GM12878 (cell line): ENCODE results near the gene PPARA. TPM values are rescaled to one million over a fixed set of nuclear protein-coding genes. Genes with fewer than 3 reads are reported as not detected.
A peak's percentile ranks its signal among the peaks of the same experiment; 100 is the strongest.
"Not testable (repeated sequence)": the region's sequence is repeated elsewhere in the genome, so short reads cannot be mapped to it uniquely, and the experiment has no call there.

Experiments
- ATAC-seq: fragments of 200-7000 bp; cut with Tn5 transposase; 3 replicates; pipeline ENCODE4 v1.9.1; 2020; ENCODE audit warnings: mild to moderate bottlenecking, moderate library complexity
- BruUV-seq: library from RNA; stranded (reverse); fragments of 400-500 nt; replicated peaks from 2 replicates; lab custom pipeline; 2021; lab: Mats Ljungman, UMichigan
- CTCF ChIA-PET: fragments of 300-600 bp; sonication (Branson Sonifier 250); formaldehyde crosslinking; extraction: SDS; loops from one replicate; lab custom pipeline; 2021; ENCODE audit warnings: inconsistent platforms; lab: Yijun Ruan, JAX
- POLR2A ChIA-PET: fragments of 350-600 bp; formaldehyde crosslinking; extraction: SDS; loops from one replicate; lab custom pipeline; 2021; ENCODE audit warnings: inconsistent platforms; lab: Charles Lee
- RAD21 ChIA-PET: fragments of 300-600 bp; sonication (Branson Sonifier 250); formaldehyde crosslinking; loops from one replicate; lab custom pipeline; 2023; ENCODE audit warnings: antibody characterized with exemption; ENCODE audit not compliant: unreplicated experiment; lab: Charles Lee
- SMC1A ChIA-PET: fragments of 300-600 bp; sonication (Branson Sonifier 250); formaldehyde crosslinking; loops from one replicate; lab custom pipeline; 2023; ENCODE audit not compliant: unreplicated experiment, uncharacterized antibody; lab: Charles Lee
- DNase-seq: peaks from one replicate; pipeline ENCODE4 v3.0.0-alpha.2; 2011; ENCODE audit warnings: low read depth, low spot score
- FAIRE-seq: peaks from 3 replicates; lab custom pipeline; 2011; peaks lifted over from hg19 to GRCh38; lab: Jason Lieb, UNC
- H2AFZ ChIP-seq: 2 replicates; pipeline ENCODE4 v1.6.0; 2011; ENCODE audit warnings: low read depth, low read length, control low read depth; ENCODE audit not compliant: control insufficient read depth
- H3K27ac ChIP-seq: 2 replicates; pipeline ENCODE4 v1.5.1; 2011; ENCODE audit warnings: control low read depth; ENCODE audit not compliant: control insufficient read depth, insufficient read depth
- H3K27me3 ChIP-seq, 2 experiments: replicated peaks in 1 of 2; 2 replicates each; pipeline versions ENCODE4 v1.6.0 to v1.6.1; 2011; ENCODE audit warnings: low read length in 1 of 2; ENCODE audit not compliant: control insufficient read depth in 2 of 2, insufficient read depth in 2 of 2
- H3K36me3 ChIP-seq, 2 experiments: 2 replicates each; pipeline ENCODE4 v1.5.1; 2011; ENCODE audit warnings: low read length in 1 of 2; ENCODE audit not compliant: control insufficient read depth in 2 of 2, insufficient read depth in 2 of 2
- H3K4me1 ChIP-seq: 2 replicates; pipeline ENCODE4 v1.6.1; 2011; ENCODE audit warnings: mild to moderate bottlenecking, low read length, moderate library complexity, mixed read lengths; ENCODE audit not compliant: control insufficient read depth, insufficient read depth
- H3K4me2 ChIP-seq: 2 replicates; pipeline ENCODE4 v1.6.0; 2011; ENCODE audit warnings: control low read depth; ENCODE audit not compliant: control insufficient read depth, insufficient read depth
- H3K4me3 ChIP-seq: fragments of 200-600 bp; sonication (generic); 2 replicates; pipeline ENCODE4 v1.5.1; 2016
- H3K79me2 ChIP-seq: 2 replicates; pipeline ENCODE4 v1.6.0; 2011; ENCODE audit warnings: low read length; ENCODE audit not compliant: control insufficient read depth, insufficient read depth
- H3K9ac ChIP-seq: 2 replicates; pipeline ENCODE4 v1.8.0; 2011; ENCODE audit warnings: low read length, control low read depth, mixed read lengths; ENCODE audit not compliant: control insufficient read depth, insufficient read depth
- H3K9me3 ChIP-seq: replicated peaks from 3 replicates; pipeline ENCODE4 v1.5.1; 2011; ENCODE audit warnings: mild to moderate bottlenecking, low read length; ENCODE audit not compliant: control insufficient read depth, insufficient read depth
- H4K20me1 ChIP-seq: 2 replicates; pipeline ENCODE4 v1.6.0; 2011; ENCODE audit not compliant: control insufficient read depth, insufficient read depth
- CTCF ChIP-seq, 3 experiments: IDR thresholded peaks in 2 of 3; conservative IDR thresholded peaks in 1 of 3; 2 replicates each; pipeline ENCODE4 v1.5.1; 2011; ENCODE audit warnings: low read depth in 3 of 3, low read length in 3 of 3, mild to moderate bottlenecking in 3 of 3, control low read depth in 2 of 3, moderate library complexity in 2 of 3, inconsistent platforms in 1 of 3, mixed read lengths in 1 of 3; ENCODE audit not compliant: control insufficient read depth in 2 of 3, insufficient read depth in 1 of 3; ENCODE audit errors: extremely low read depth in 1 of 3
- RB1 ChIP-seq: fragments of 450-650 bp; formaldehyde crosslinking; IDR thresholded peaks from 2 replicates; pipeline ENCODE4 v1.6.1; 2017; ENCODE audit warnings: mild to moderate bottlenecking, borderline replicate concordance
- ZBTB33 ChIP-seq: fragments of 450-650 bp; IDR thresholded peaks from 2 replicates; pipeline ENCODE4 v1.6.1; 2017; ENCODE audit warnings: mild to moderate bottlenecking
- WGBS: methylation state at CpG from one replicate; pipeline ENCODE4 v1.1.6; 2016; ENCODE audit warnings: low lambda C conversion rate; ENCODE audit not compliant: insufficient replicate concordance, insufficient coverage; ENCODE audit errors: missing lambda C conversion rate; 5-methylcytosine and 5-hydroxymethylcytosine counted together
- in situ Hi-C: fragments of 300-500 bp; cut with MboI; formaldehyde crosslinking; loops from 9 replicates; pipeline ENCODE4 v1.14.3; 2018; ENCODE audit warnings: mixed read lengths
- intact Hi-C: fragments of 100-400 bp; cut with micrococcal nuclease; formaldehyde crosslinking; loops from one replicate; pipeline ENCODE4 v1.14.2; 2022; ENCODE audit not compliant: unreplicated experiment
- polyA plus RNA-seq, 11 experiments: library from polyadenylated mRNA; depleted of rRNA in 4 of 11; unstranded in 6 of 11; stranded (reverse) in 5 of 11; fragments of >200 nt; fragmentation: Nextera tagmentation in 4 of 11; fragmentation: Illumina TruSeq in 1 of 11; extraction: Ambion mirVana in 4 of 11; extraction: Trizol in 1 of 11; gene quantifications; 1 replicate in 1 of 11; 2 replicates in 10 of 11; pipeline versions ENCODE4 v1.2.1 to v1.2.3, GENCODE V29; 2011 to 2016; ENCODE audit warnings: inconsistent platforms in 2 of 11, missing spikeins in 2 of 11, low read depth in 1 of 11
- total RNA-seq, 4 experiments: library from RNA; depleted of rRNA in 3 of 4; stranded (reverse); fragments of >200 nt in 3 of 4; fragmentation: Illumina TruSeq in 1 of 4; extraction: Trizol in 1 of 4; gene quantifications; 2 replicates each; pipeline versions ENCODE4 v1.2.1 to v1.2.3, GENCODE V29; 2013 to 2021

The PPARA gene
- total and polyA plus RNA-seq, 10 of the 15 experiments (the other 5 are each of a cell fraction or from before 2014, with no cell fraction given) = 0.72 to 10.4 (median 4.6) TPM

GRCh38 chr22:46131151-46131587 lies 19.2 kb upstream of the PPARA start:
- no peak overlapping the region for H3K4me3 ChIP-seq
- ChIA-PET SMC1A (no interaction called here), POLR2A (no interaction called here), RAD21 (no interaction called here), CTCF (no interaction called here)
- no peak for DNase-seq
- H4K20me1 ChIP-seq = no peaks in the 10 kb centered on the region
- H3K9me3 ChIP-seq = no peaks in the 10 kb centered on the region
- H3K4me2 ChIP-seq = no peak overlapping the region
- no peak overlapping the region for H3K27ac ChIP-seq
- no peaks in the 10 kb centered on the region for H3K79me2 ChIP-seq
- ATAC-seq = no peak
- intact Hi-C loops (no loop called here), in situ Hi-C loops (no loop called here)
- FAIRE-seq = no peak
- no peak overlapping the region for H3K9ac ChIP-seq
- H3K36me3 ChIP-seq = no peaks in the 10 kb centered on the region
- peaks cover 17% of the 10 kb centered on the region for H3K4me1 ChIP-seq
- no TSS peak for BruUV-seq
- WGBS = 90% methylated on average over 13 of the region's 13 CpGs
- TF ChIP-seq RB1 (no peak), ZBTB33 (0 out of 2 replicates have a peak, but pooled peaks have one; percentile 78), CTCF (IDR thresholded peaks at IDR 0.05 in 2 of 3, conservative IDR thresholded peaks at IDR 0.05 in 1 of 3; ENCODE audit: control insufficient read depth in 2 of 3, extremely low read depth in 1 of 3, insufficient read depth in 1 of 3, low read depth in 3 of 3, low read length in 3 of 3) (peak in 2 of 3 experiments; percentile 21 to 28; a peak in 2 of 6 replicates)
- H2AFZ ChIP-seq = no peak overlapping the region
- H3K27me3 ChIP-seq = no peaks in the 10 kb centered on the region

GRCh38 chr22:46132193-46132829 lies 18.0 kb upstream of the PPARA start:
- in situ Hi-C loops, DNase-seq, FAIRE-seq, ATAC-seq, intact Hi-C loops, RAD21 ChIA-PET, H4K20me1 ChIP-seq, H3K4me3 ChIP-seq, H3K27ac ChIP-seq, H3K9me3 ChIP-seq, H3K36me3 ChIP-seq, H3K79me2 ChIP-seq, H3K27me3 ChIP-seq, POLR2A ChIA-PET, H2AFZ ChIP-seq, H3K4me2 ChIP-seq, BruUV-seq, H3K9ac ChIP-seq: not testable (repeated sequence)
- ChIA-PET CTCF (interaction anchor here (0.6 to 1.2 kb wide), 3 partner anchors 126 to 758 kb away, joined by 3 to 4 read pairs (median 3); no protein-coding TSS in a partner anchor), SMC1A (interaction anchor here (0.6 kb wide), 1 partner anchor 182 kb away, joined by 3 read pairs; no protein-coding TSS in a partner anchor)
- peaks cover 17% of the 10 kb centered on the region for H3K4me1 ChIP-seq
- WGBS = 91% methylated on average over 12 of the region's 12 CpGs
